SK-N-SH treated with all-trans-retinoic acid at 6 μM for 48 hours (cell line): ENCODE results near the gene KDR.

ENCODE experiments used
- ATAC-seq: fragments of 200-7000 bp; cut with Tn5 transposase; 3 replicates; pipeline ENCODE4 v1.9.1; 2020; ENCODE audit warnings: mild to moderate bottlenecking, moderate library complexity
- ARNTL ChIP-seq: fragments of 450-650 bp; formaldehyde crosslinking; IDR thresholded peaks from 2 replicates; pipeline ENCODE4 v1.5.0; 2020; ENCODE audit warnings: low read depth, mild to moderate bottlenecking, moderate library complexity, borderline replicate concordance
- BACH2 ChIP-seq: fragments of 250-450 bp; sonication (Bioruptor Pico); IDR thresholded peaks from 2 replicates; pipeline ENCODE4 v1.9.0; 2021; ENCODE audit warnings: mild to moderate bottlenecking, borderline replicate concordance
- GLIS3 ChIP-seq: fragments of 250-450 bp; sonication (Bioruptor Pico); IDR thresholded peaks from 2 replicates; pipeline ENCODE4 v1.5.0; 2020; ENCODE audit warnings: mild to moderate bottlenecking, moderate library complexity
- ISL1 ChIP-seq: fragments of 250-450 bp; sonication (Bioruptor Pico); IDR thresholded peaks from 2 replicates; pipeline ENCODE4 v2.1.2; 2022; ENCODE audit warnings: mild to moderate bottlenecking, moderate library complexity
- OSR1 ChIP-seq: fragments of 250-450 bp; sonication (Bioruptor Pico); IDR thresholded peaks from 2 replicates; pipeline ENCODE4 v1.8.0; 2022; ENCODE audit warnings: moderate library complexity, mild to moderate bottlenecking, inconsistent platforms
- PPARA ChIP-seq: fragments of 250-450 bp; sonication (Bioruptor Pico); IDR thresholded peaks from 2 replicates; pipeline ENCODE4 v1.5.0; 2020; ENCODE audit warnings: mild to moderate bottlenecking, borderline replicate concordance
- RARB ChIP-seq: fragments of 250-450 bp; sonication (Bioruptor Pico); IDR thresholded peaks from 2 replicates; pipeline ENCODE4 v1.8.0; 2021; ENCODE audit warnings: mild to moderate bottlenecking, moderate library complexity
- SNAI2 ChIP-seq: fragments of 250-450 bp; sonication (Bioruptor Pico); IDR thresholded peaks from 2 replicates; pipeline ENCODE4 v1.5.0; 2020; ENCODE audit warnings: mild to moderate bottlenecking, moderate library complexity
- TCF4 ChIP-seq: fragments of 250-450 bp; sonication (Bioruptor Pico); IDR thresholded peaks from 2 replicates; pipeline ENCODE4 v1.8.0; 2021; ENCODE audit warnings: mild to moderate bottlenecking, moderate library complexity, borderline replicate concordance
- TSHZ2 ChIP-seq: fragments of 250-450 bp; sonication (Bioruptor Pico); IDR thresholded peaks from 2 replicates; pipeline ENCODE4 v1.5.0; 2020; ENCODE audit warnings: mild to moderate bottlenecking, moderate library complexity
- ZC3H10 ChIP-seq: fragments of 250-450 bp; sonication (Bioruptor Pico); IDR thresholded peaks from 2 replicates; pipeline ENCODE4 v1.5.1; 2021; ENCODE audit warnings: mild to moderate bottlenecking, moderate library complexity
- ZFP3 ChIP-seq: fragments of 250-450 bp; sonication (Bioruptor Pico); IDR thresholded peaks from 2 replicates; pipeline ENCODE4 v1.5.0; 2020; ENCODE audit warnings: mild to moderate bottlenecking, moderate library complexity
- ZFP30 ChIP-seq: fragments of 450-650 bp; formaldehyde crosslinking; IDR thresholded peaks from 2 replicates; pipeline ENCODE4 v1.5.0; 2022; ENCODE audit warnings: mild to moderate bottlenecking, moderate library complexity
- ZNF565 ChIP-seq: fragments of 450-650 bp; formaldehyde crosslinking; conservative IDR thresholded peaks from 2 replicates; pipeline ENCODE4 v1.5.0; 2020; ENCODE audit warnings: low read depth, mild to moderate bottlenecking, moderate library complexity
- ZNF70 ChIP-seq: fragments of 450-650 bp; formaldehyde crosslinking; IDR thresholded peaks from 2 replicates; pipeline ENCODE4 v1.5.0; 2020; ENCODE audit warnings: mild to moderate bottlenecking, moderate library complexity
- ZNF8 ChIP-seq: fragments of 450-650 bp; formaldehyde crosslinking; IDR thresholded peaks from 2 replicates; pipeline ENCODE4 v1.5.0; 2020; ENCODE audit warnings: mild to moderate bottlenecking, moderate library complexity
- TF ChIP-seq, protein P1 (sequence below): fragments of 250-450 bp; sonication (Bioruptor Pico); IDR thresholded peaks from 2 replicates; pipeline ENCODE4 v1.5.1; 2020; ENCODE audit warnings: low read depth, mild to moderate bottlenecking, moderate library complexity
- TF ChIP-seq, protein P2 (sequence below): fragments of 250-450 bp; sonication (Bioruptor Pico); IDR thresholded peaks from 2 replicates; pipeline ENCODE4 v1.8.0; 2020; ENCODE audit warnings: mild to moderate bottlenecking, moderate library complexity, borderline replicate concordance
- TF ChIP-seq, protein P3 (sequence below): fragments of 250-450 bp; sonication (Bioruptor Pico); IDR thresholded peaks from 2 replicates; pipeline ENCODE4 v1.5.1; 2021; ENCODE audit warnings: mild to moderate bottlenecking, moderate library complexity
- TF ChIP-seq, protein P4 (sequence below): fragments of 250-450 bp; sonication (Bioruptor Pico); IDR thresholded peaks from 2 replicates; pipeline ENCODE4 v1.8.0; 2021; ENCODE audit warnings: low read depth, mild to moderate bottlenecking, moderate library complexity, borderline replicate concordance

Gene KDR

GRCh38 chr4:55169352-55169961 is 44.1 kb upstream of the KDR start:
- no peak for ATAC-seq
- TF ChIP-seq PPARA (CRISPR knock-in tag) (no peak), ZNF70 (CRISPR knock-in tag) (no peak), ZC3H10 (CRISPR knock-in tag) (no peak), ARNTL (CRISPR knock-in tag) (no peak), ZFP3 (no peak), ZFP30 (CRISPR knock-in tag) (no peak), ZNF565 (CRISPR knock-in tag) (no peak), GLIS3 (CRISPR knock-in tag) (no peak), BACH2 (CRISPR knock-in tag) (no peak), SNAI2 (no peak), ISL1 (no peak)
- TF ChIP-seq, protein P1, sequence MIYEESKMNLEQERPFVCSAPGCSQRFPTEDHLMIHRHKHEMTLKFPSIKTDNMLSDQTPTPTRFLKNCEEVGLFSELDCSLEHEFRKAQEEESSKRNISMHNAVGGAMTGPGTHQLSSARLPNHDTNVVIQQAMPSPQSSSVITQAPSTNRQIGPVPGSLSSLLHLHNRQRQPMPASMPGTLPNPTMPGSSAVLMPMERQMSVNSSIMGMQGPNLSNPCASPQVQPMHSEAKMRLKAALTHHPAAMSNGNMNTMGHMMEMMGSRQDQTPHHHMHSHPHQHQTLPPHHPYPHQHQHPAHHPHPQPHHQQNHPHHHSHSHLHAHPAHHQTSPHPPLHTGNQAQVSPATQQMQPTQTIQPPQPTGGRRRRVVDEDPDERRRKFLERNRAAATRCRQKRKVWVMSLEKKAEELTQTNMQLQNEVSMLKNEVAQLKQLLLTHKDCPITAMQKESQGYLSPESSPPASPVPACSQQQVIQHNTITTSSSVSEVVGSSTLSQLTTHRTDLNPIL (CRISPR knock-in tag) = no peak
- TF ChIP-seq, protein P2, sequence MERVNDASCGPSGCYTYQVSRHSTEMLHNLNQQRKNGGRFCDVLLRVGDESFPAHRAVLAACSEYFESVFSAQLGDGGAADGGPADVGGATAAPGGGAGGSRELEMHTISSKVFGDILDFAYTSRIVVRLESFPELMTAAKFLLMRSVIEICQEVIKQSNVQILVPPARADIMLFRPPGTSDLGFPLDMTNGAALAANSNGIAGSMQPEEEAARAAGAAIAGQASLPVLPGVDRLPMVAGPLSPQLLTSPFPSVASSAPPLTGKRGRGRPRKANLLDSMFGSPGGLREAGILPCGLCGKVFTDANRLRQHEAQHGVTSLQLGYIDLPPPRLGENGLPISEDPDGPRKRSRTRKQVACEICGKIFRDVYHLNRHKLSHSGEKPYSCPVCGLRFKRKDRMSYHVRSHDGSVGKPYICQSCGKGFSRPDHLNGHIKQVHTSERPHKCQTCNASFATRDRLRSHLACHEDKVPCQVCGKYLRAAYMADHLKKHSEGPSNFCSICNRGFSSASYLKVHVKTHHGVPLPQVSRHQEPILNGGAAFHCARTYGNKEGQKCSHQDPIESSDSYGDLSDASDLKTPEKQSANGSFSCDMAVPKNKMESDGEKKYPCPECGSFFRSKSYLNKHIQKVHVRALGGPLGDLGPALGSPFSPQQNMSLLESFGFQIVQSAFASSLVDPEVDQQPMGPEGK (CRISPR knock-in tag) = no peak

DNA sequence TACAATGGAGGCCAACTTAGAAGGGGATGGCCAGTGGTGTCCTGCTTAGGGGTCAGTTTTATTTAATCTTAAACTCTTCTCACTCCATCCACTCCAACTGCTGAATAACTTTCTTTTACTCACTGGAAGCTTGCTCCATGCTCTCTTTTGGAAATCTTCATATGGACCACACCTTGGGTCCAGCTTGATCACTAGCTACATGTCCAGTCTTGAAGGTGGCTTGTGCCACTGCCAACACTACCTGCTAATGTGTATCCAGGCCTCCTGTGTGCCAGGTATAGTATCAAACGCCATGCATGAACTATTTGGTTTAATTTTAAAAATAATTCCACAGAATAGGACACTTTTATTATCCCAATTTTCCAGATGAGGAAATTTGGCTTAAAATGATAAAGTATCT is 37.0 kb upstream of the KDR start:
- no peak for ATAC-seq
- TF ChIP-seq, protein P1 (CRISPR knock-in tag) = no peak
- TF ChIP-seq ZNF70 (CRISPR knock-in tag) = no peak
- TF ChIP-seq ISL1 = no peak
- no peak for TF ChIP-seq OSR1 (CRISPR knock-in tag)
- TF ChIP-seq RARB = no peak

DNA sequence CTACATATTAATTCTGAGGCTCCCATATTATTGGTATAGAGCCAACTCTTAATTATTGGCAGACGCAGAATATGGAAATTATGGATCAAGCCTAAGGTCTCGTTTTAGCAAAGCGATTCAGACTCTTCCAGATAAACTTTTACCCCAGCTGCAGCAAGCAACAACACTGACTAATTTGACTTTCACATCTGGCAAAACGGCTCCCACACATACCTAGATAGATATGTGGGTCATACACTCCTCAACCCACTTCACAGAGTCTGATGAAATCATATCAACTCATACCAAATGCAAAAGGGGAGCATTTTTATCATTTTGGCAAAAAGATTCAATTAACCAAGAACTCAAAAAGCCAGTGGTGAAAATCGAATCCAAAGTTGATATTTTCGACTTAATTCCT is 36.3 kb upstream of the KDR start:
- no peak for ATAC-seq
- TF ChIP-seq ZNF8 (CRISPR knock-in tag) = no peak
- TF ChIP-seq ISL1 = no peak
- no peak for TF ChIP-seq ARNTL (CRISPR knock-in tag)
- TF ChIP-seq, protein P3, sequence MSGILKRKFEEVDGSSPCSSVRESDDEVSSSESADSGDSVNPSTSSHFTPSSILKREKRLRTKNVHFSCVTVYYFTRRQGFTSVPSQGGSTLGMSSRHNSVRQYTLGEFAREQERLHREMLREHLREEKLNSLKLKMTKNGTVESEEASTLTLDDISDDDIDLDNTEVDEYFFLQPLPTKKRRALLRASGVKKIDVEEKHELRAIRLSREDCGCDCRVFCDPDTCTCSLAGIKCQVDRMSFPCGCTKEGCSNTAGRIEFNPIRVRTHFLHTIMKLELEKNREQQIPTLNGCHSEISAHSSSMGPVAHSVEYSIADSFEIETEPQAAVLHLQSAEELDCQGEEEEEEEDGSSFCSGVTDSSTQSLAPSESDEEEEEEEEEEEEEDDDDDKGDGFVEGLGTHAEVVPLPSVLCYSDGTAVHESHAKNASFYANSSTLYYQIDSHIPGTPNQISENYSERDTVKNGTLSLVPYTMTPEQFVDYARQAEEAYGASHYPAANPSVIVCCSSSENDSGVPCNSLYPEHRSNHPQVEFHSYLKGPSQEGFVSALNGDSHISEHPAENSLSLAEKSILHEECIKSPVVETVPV (CRISPR knock-in tag) = no peak
- no peak for TF ChIP-seq ZC3H10 (CRISPR knock-in tag)
- TF ChIP-seq ZNF565 (CRISPR knock-in tag) = no peak
- TF ChIP-seq, protein P4, sequence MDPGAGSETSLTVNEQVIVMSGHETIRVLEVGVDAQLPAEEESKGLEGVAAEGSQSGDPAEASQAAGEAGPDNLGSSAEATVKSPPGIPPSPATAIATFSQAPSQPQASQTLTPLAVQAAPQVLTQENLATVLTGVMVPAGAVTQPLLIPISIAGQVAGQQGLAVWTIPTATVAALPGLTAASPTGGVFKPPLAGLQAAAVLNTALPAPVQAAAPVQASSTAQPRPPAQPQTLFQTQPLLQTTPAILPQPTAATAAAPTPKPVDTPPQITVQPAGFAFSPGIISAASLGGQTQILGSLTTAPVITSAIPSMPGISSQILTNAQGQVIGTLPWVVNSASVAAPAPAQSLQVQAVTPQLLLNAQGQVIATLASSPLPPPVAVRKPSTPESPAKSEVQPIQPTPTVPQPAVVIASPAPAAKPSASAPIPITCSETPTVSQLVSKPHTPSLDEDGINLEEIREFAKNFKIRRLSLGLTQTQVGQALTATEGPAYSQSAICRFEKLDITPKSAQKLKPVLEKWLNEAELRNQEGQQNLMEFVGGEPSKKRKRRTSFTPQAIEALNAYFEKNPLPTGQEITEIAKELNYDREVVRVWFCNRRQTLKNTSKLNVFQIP (CRISPR knock-in tag) = no peak
- no peak for TF ChIP-seq TSHZ2 (CRISPR knock-in tag)
- no peak for TF ChIP-seq TCF4 (CRISPR knock-in tag)
- TF ChIP-seq GLIS3 (CRISPR knock-in tag) = no peak
- TF ChIP-seq BACH2 (CRISPR knock-in tag) = no peak
